Neural cell (in vitro differentiated cells): ENCODE measurements around the gene SLC6A9. TPM values are rescaled to one million over a fixed set of nuclear protein-coding genes. Genes with fewer than 3 reads are reported as not detected.

ENCODE experiments used
- H2AFZ ChIP-seq: fragments of 200-600, 300-800 bp; sonication (generic), shearing (Covaris generic); 2 replicates; pipeline ENCODE4 v1.6.0; 2014; ENCODE audit warnings: low read depth, mild to moderate bottlenecking, antibody characterized with exemption, low read length, moderate library complexity
- H3F3A ChIP-seq: fragments of 200-600 bp; shearing (Covaris generic); 2 replicates; pipeline ENCODE4 v1.6.1; 2016; ENCODE audit warnings: mild to moderate bottlenecking, moderate library complexity, mixed read lengths, antibody characterized with exemption, low read length; ENCODE audit not compliant: insufficient read depth, poor library complexity, severe bottlenecking
- H3K27ac ChIP-seq: fragments of 200-600, 300-800 bp; sonication (generic), shearing (Covaris generic); 2 replicates; pipeline ENCODE4 v1.5.1; 2014; ENCODE audit warnings: mild to moderate bottlenecking, low read length, moderate library complexity
- H3K27me3 ChIP-seq: fragments of 300-800, 200-600 bp; sonication (generic), shearing (Covaris generic); 2 replicates; pipeline ENCODE4 v1.6.0; 2014; ENCODE audit warnings: mild to moderate bottlenecking, low read depth, low read length, moderate library complexity; ENCODE audit not compliant: insufficient read depth
- H3K36me3 ChIP-seq: fragments of 300-800, 200-600 bp; sonication (generic), shearing (Covaris generic); 2 replicates; pipeline ENCODE4 v1.5.1; 2014; ENCODE audit warnings: mild to moderate bottlenecking, antibody characterized with exemption, low read length, moderate library complexity; ENCODE audit not compliant: insufficient read depth
- H3K4me2 ChIP-seq: fragments of 300-800, 200-600 bp; sonication (generic), shearing (Covaris generic); 2 replicates; pipeline ENCODE4 v1.6.0; 2014; ENCODE audit warnings: mild to moderate bottlenecking, low read length
- H3K4me3 ChIP-seq: fragments of 300-800, 200-600 bp; sonication (generic), shearing (Covaris generic); 2 replicates; pipeline ENCODE4 v1.5.1; 2014; ENCODE audit warnings: mild to moderate bottlenecking, low read length, moderate library complexity
- H3K79me2 ChIP-seq: fragments of 200-600 bp; shearing (Covaris generic); replicated peaks from 2 replicates; pipeline ENCODE4 v1.6.0; 2014; ENCODE audit warnings: mild to moderate bottlenecking, low read length, moderate library complexity; ENCODE audit not compliant: insufficient read depth
- H3K9ac ChIP-seq: fragments of 300-800, 200-600 bp; sonication (generic), shearing (Covaris generic); 2 replicates; pipeline ENCODE4 v1.6.1; 2016; ENCODE audit warnings: mild to moderate bottlenecking, low read length, mixed read lengths
- H3K9me2 ChIP-seq: fragments of 200-600 bp; shearing (Covaris generic); 2 replicates; pipeline ENCODE4 v1.6.1; 2016; ENCODE audit warnings: mild to moderate bottlenecking, low read length, mixed read lengths; ENCODE audit not compliant: insufficient read depth
- H3K9me3 ChIP-seq: fragments of 200-600, 300-800 bp; sonication (generic), shearing (Covaris generic); 2 replicates; pipeline ENCODE4 v1.6.1; 2016; ENCODE audit warnings: mild to moderate bottlenecking, mixed run types, low read length, moderate library complexity, mixed read lengths
- H4K20me1 ChIP-seq: fragments of 200-600 bp; shearing (Covaris generic); 2 replicates; pipeline ENCODE4 v1.6.1; 2016; ENCODE audit warnings: mild to moderate bottlenecking, mixed run types; ENCODE audit not compliant: insufficient read depth
- EP300 ChIP-seq: fragments of 450-650 bp; conservative IDR thresholded peaks from 2 replicates; pipeline ENCODE4 v1.6.1; 2014; ENCODE audit warnings: antibody characterized with exemption, mild to moderate bottlenecking, moderate library complexity; ENCODE audit not compliant: poor library complexity, severe bottlenecking
- MXI1 ChIP-seq: fragments of 450-650 bp; conservative IDR thresholded peaks from 2 replicates; pipeline ENCODE4 v1.6.1; 2014; ENCODE audit warnings: antibody characterized with exemption, mild to moderate bottlenecking; ENCODE audit not compliant: poor library complexity, severe bottlenecking
- RAD21 ChIP-seq: fragments of 450-650 bp; conservative IDR thresholded peaks from 2 replicates; pipeline ENCODE4 v1.6.1; 2014; ENCODE audit warnings: antibody characterized with exemption, mild to moderate bottlenecking, moderate library complexity
- REST ChIP-seq: IDR thresholded peaks from 2 replicates; pipeline ENCODE4 v1.6.1; 2012; ENCODE audit warnings: borderline replicate concordance
- SMC3 ChIP-seq: fragments of 450-650 bp; conservative IDR thresholded peaks from 2 replicates; pipeline ENCODE4 v1.6.1; 2014; ENCODE audit warnings: antibody characterized with exemption, mild to moderate bottlenecking, moderate library complexity; ENCODE audit not compliant: poor library complexity
- TAF1 ChIP-seq: IDR thresholded peaks from 2 replicates; pipeline ENCODE4 v1.6.1; 2012; ENCODE audit warnings: low read depth
- polyA plus RNA-seq: library from polyadenylated mRNA; depleted of rRNA; stranded (reverse); fragments of >200 nt; gene quantifications from 2 replicates; pipeline ENCODE4 v1.2.3, GENCODE V29; 2014
- TF ChIP-seq, protein P1 (sequence below): fragments of 450-650 bp; IDR thresholded peaks from 2 replicates; pipeline ENCODE4 v1.5.1; 2014; ENCODE audit warnings: antibody characterized with exemption, mild to moderate bottlenecking, moderate library complexity; ENCODE audit not compliant: poor library complexity, severe bottlenecking

Gene SLC6A9
- polyA plus RNA-seq, 1 donor from 2014 or later: 1.3 TPM

- TF ChIP-seq SMC3: no peak
- TF ChIP-seq TAF1: no peak
- TF ChIP-seq, protein P1, sequence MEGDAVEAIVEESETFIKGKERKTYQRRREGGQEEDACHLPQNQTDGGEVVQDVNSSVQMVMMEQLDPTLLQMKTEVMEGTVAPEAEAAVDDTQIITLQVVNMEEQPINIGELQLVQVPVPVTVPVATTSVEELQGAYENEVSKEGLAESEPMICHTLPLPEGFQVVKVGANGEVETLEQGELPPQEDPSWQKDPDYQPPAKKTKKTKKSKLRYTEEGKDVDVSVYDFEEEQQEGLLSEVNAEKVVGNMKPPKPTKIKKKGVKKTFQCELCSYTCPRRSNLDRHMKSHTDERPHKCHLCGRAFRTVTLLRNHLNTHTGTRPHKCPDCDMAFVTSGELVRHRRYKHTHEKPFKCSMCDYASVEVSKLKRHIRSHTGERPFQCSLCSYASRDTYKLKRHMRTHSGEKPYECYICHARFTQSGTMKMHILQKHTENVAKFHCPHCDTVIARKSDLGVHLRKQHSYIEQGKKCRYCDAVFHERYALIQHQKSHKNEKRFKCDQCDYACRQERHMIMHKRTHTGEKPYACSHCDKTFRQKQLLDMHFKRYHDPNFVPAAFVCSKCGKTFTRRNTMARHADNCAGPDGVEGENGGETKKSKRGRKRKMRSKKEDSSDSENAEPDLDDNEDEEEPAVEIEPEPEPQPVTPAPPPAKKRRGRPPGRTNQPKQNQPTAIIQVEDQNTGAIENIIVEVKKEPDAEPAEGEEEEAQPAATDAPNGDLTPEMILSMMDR: no peak
- no peak for TF ChIP-seq EP300
- TF ChIP-seq RAD21: no peak
- H3K79me2 ChIP-seq: no peaks in the 10 kb centered on the region
- H3K4me3 ChIP-seq: no peak overlapping the region
- no peaks in the 10 kb centered on the region for H3K9me3 ChIP-seq
- H4K20me1 ChIP-seq: no peaks in the 10 kb centered on the region
- H3K9ac ChIP-seq: no peak overlapping the region
- no peak overlapping the region for H3K27ac ChIP-seq
- no peaks in the 10 kb centered on the region for H3K36me3 ChIP-seq
- no peak overlapping the region for H3K4me2 ChIP-seq
- no peak overlapping the region for H2AFZ ChIP-seq
- no peaks in the 10 kb centered on the region for H3F3A ChIP-seq
- H3K9me2 ChIP-seq: no peaks in the 10 kb centered on the region
- no peaks in the 10 kb centered on the region for H3K27me3 ChIP-seq
Measured at GRCh38 chr1:44044071-44044801, 13.0 kb upstream of the SLC6A9 start.

- Histone ChIP-seq H4K20me1 (no peaks in the 10 kb centered on the region), H3K9me3 (no peaks in the 10 kb centered on the region), H3K4me3 (no peak overlapping the region), H3F3A (no peaks in the 10 kb centered on the region), H3K27me3 (no peaks in the 10 kb centered on the region), H3K9ac (no peak overlapping the region), H3K9me2 (no peaks in the 10 kb centered on the region), H3K27ac (no peak overlapping the region), H3K4me2 (no peak overlapping the region), H2AFZ (no peak overlapping the region), H3K79me2 (no peaks in the 10 kb centered on the region), H3K36me3 (no peaks in the 10 kb centered on the region)
- TF ChIP-seq REST (no peak), MXI1 (no peak)
Measured at GRCh38 chr1:44043176-44044070, 12.2 kb upstream of the SLC6A9 start.
